CD14-positive monocyte (primary cell): ENCODE results near the gene TNIP1. TPM values are rescaled to one million over a fixed set of nuclear protein-coding genes. Genes with fewer than 3 reads are reported as not detected.

Experiments used
- DNase-seq, 3 donors: peaks; one replicate each; pipeline ENCODE4 v3.0.0-alpha.2; 2011 to 2022
- H2AFZ ChIP-seq: 2 replicates; pipeline ENCODE4 v1.6.0; 2012; ENCODE audit warnings: mild to moderate bottlenecking, low read depth, low read length, inconsistent platforms; ENCODE audit not compliant: insufficient read depth, poor library complexity, severe bottlenecking
- H3K27ac ChIP-seq, 2 donors: 1 replicate in 1 of 2; 2 replicates in 1 of 2; pipeline ENCODE4 v1.5.1; 2012 to 2013; ENCODE audit warnings: low read length in 2 of 2, control low read depth in 1 of 2, inconsistent platforms in 1 of 2, low read depth in 1 of 2, mild to moderate bottlenecking in 1 of 2
- H3K27me3 ChIP-seq, 2 donors: one replicate each; pipeline versions ENCODE4 v1.6.0 to v1.6.1; 2011 to 2013; ENCODE audit warnings: low read length in 2 of 2; ENCODE audit not compliant: control insufficient read depth in 2 of 2, insufficient read depth in 2 of 2
- H3K36me3 ChIP-seq, 2 donors: replicated peaks in 1 of 2; 1 replicate in 1 of 2; 2 replicates in 1 of 2; pipeline versions ENCODE4 v1.5.1 to v1.6.1; 2012 to 2013; ENCODE audit warnings: low read length in 2 of 2, control low read depth in 1 of 2, inconsistent platforms in 1 of 2, mild to moderate bottlenecking in 1 of 2; ENCODE audit not compliant: insufficient read depth in 2 of 2, control insufficient read depth in 1 of 2
- H3K4me1 ChIP-seq, 2 donors: 1 replicate in 1 of 2; 2 replicates in 1 of 2; pipeline versions ENCODE4 v1.5.1 to v1.6.1; 2012 to 2013; ENCODE audit warnings: low read length in 2 of 2, control low read depth in 1 of 2, inconsistent platforms in 1 of 2, mild to moderate bottlenecking in 1 of 2, moderate library complexity in 1 of 2; ENCODE audit not compliant: insufficient read depth in 2 of 2, control insufficient read depth in 1 of 2
- H3K4me2 ChIP-seq: replicated peaks from 2 replicates; pipeline ENCODE3; 2012; ENCODE audit warnings: low read length, moderate library complexity, mild to moderate bottlenecking; ENCODE audit not compliant: poor library complexity, severe bottlenecking; ENCODE audit errors: extremely low read depth
- H3K4me3 ChIP-seq, 3 experiments: fragments of 200-600 bp in 1 of 3; sonication (generic) in 1 of 3; replicated peaks in 1 of 3; 1 replicate in 2 of 3; 2 replicates in 1 of 3; pipeline ENCODE4 v1.5.1; 2011 to 2013; ENCODE audit warnings: low read length in 3 of 3, mild to moderate bottlenecking in 3 of 3, control low read depth in 2 of 3, low read depth in 2 of 3, inconsistent platforms in 1 of 3, moderate library complexity in 1 of 3
- H3K79me2 ChIP-seq: 2 replicates; pipeline ENCODE4 v1.6.0; 2012; ENCODE audit warnings: mild to moderate bottlenecking, control low read depth, inconsistent platforms, low read length, moderate library complexity; ENCODE audit not compliant: insufficient read depth
- H3K9ac ChIP-seq: 2 replicates; pipeline ENCODE4 v1.6.0; 2017; ENCODE audit warnings: low read length, mild to moderate bottlenecking; ENCODE audit not compliant: insufficient read depth, poor library complexity, severe bottlenecking
- H3K9me3 ChIP-seq, 2 donors: replicated peaks in 1 of 2; 1 replicate in 1 of 2; 2 replicates in 1 of 2; pipeline versions ENCODE4 v1.5.1 to v1.6.1; 2012 to 2013; ENCODE audit warnings: low read length in 2 of 2, control low read depth in 1 of 2; ENCODE audit not compliant: control insufficient read depth in 1 of 2, insufficient read depth in 1 of 2
- H4K20me1 ChIP-seq: 2 replicates; pipeline ENCODE4 v1.6.0; 2012; ENCODE audit warnings: mild to moderate bottlenecking, low read length, control low read depth, moderate library complexity; ENCODE audit not compliant: insufficient read depth
- H3K27ac Mint-ChIP-seq, 7 donors: one replicate each; pipeline ENCODE4 v1.8.0; 2020; ENCODE audit warnings: mild to moderate bottlenecking in 7 of 7, mixed read lengths in 7 of 7, moderate library complexity in 6 of 7, inconsistent platforms in 2 of 7
- H3K27me3 Mint-ChIP-seq, 3 donors: one replicate each; pipeline ENCODE4 v1.8.0; 2021 to 2022; ENCODE audit warnings: low read depth in 3 of 3, mild to moderate bottlenecking in 3 of 3, mixed read lengths in 3 of 3, moderate library complexity in 3 of 3, inconsistent platforms in 1 of 3
- H3K36me3 Mint-ChIP-seq, 2 donors: one replicate each; pipeline ENCODE4 v1.8.0; 2020; ENCODE audit warnings: mixed read lengths in 2 of 2, inconsistent platforms in 1 of 2, mild to moderate bottlenecking in 1 of 2
- H3K4me1 Mint-ChIP-seq: one replicate; pipeline ENCODE4 v1.8.0; 2020; ENCODE audit warnings: mild to moderate bottlenecking, mixed read lengths
- H3K4me3 Mint-ChIP-seq, 2 donors: one replicate each; pipeline ENCODE4 v1.8.0; 2020; ENCODE audit warnings: mild to moderate bottlenecking in 2 of 2, mixed read lengths in 2 of 2, moderate library complexity in 1 of 2
- H3K9me3 Mint-ChIP-seq, 7 donors: one replicate each; pipeline ENCODE4 v1.8.0; 2020 to 2022; ENCODE audit warnings: mixed read lengths in 7 of 7, mild to moderate bottlenecking in 6 of 7, moderate library complexity in 6 of 7, inconsistent platforms in 2 of 7
- CTCF ChIP-seq: fragments of 200-600 bp; IDR thresholded peaks from one replicate; pipeline ENCODE4 v1.8.0; 2022; ENCODE audit warnings: antibody characterized with exemption, mild to moderate bottlenecking
- WGBS: methylation state at CpG from one replicate; pipeline ENCODE4 v1.1.5; 2013; ENCODE audit warnings: missing lambda C conversion rate; ENCODE audit not compliant: insufficient coverage; 5-methylcytosine and 5-hydroxymethylcytosine counted together
- intact Hi-C, 2 donors: fragments of 100-400 bp; cut with micrococcal nuclease; formaldehyde crosslinking; loops; one replicate each; pipeline versions ENCODE4 v1.15.0 to v1.15.1; 2023
- polyA plus RNA-seq, 3 donors: library from polyadenylated mRNA; depleted of rRNA in 1 of 3; unstranded in 2 of 3; stranded (reverse) in 1 of 3; fragments of 300-500 nt in 2 of 3; fragments of >200 nt in 1 of 3; fragmentation: Illumina TruSeq in 2 of 3; gene quantifications; 1 replicate in 2 of 3; 2 replicates in 1 of 3; pipeline ENCODE4 v1.2.3, GENCODE V29; 2012 to 2021

TNIP1 gene
- polyA plus RNA-seq, 3 donors, result 30.8 to 108 (median 46.4) TPM

GRCh38 chr5:151028717-151029116, 52.1 kb downstream of the TNIP1 start:
- H3K79me2 ChIP-seq, result no peaks in the 10 kb centered on the region
- Mint-ChIP-seq H3K27me3 (peaks cover 0 to 5% (median 1%) of the 10 kb centered on the region in 3 donors), H3K36me3 (peaks cover 75 to 84% of the 10 kb centered on the region in 2 donors), H3K4me3 (no peak overlapping the region), H3K4me1 (peaks cover 25% of the 10 kb centered on the region), H3K27ac (peak overlapping the region in 1 of 7 donors; percentile 57), H3K9me3 (peaks cover 0 to 1% (median 0%) of the 10 kb centered on the region in 7 donors)
- H3K36me3 ChIP-seq, result peaks cover 67 to 86% of the 10 kb centered on the region in 2 donors
- H3K4me1 ChIP-seq, result peaks cover 17% of the 10 kb centered on the region in 2 donors
- intact Hi-C loops, result no loop called here
- H3K4me2 ChIP-seq, result no peak overlapping the region
- no peak overlapping the region for H3K27ac ChIP-seq
- no peak for DNase-seq
- H2AFZ ChIP-seq, result no peak overlapping the region
- H3K9ac ChIP-seq, result no peak overlapping the region
- 92% methylated on average over 4 of the region's 8 CpGs for WGBS
- no peak for TF ChIP-seq CTCF
- H3K27me3 ChIP-seq, result no peaks in the 10 kb centered on the region
- H4K20me1 ChIP-seq, result peaks cover 61% of the 10 kb centered on the region
- no peaks in the 10 kb centered on the region for H3K9me3 ChIP-seq
- H3K4me3 ChIP-seq, result no peak overlapping the region

- Mint-ChIP-seq H3K4me3 (no peak overlapping the region), H3K4me1 (peaks cover 32% of the 10 kb centered on the region), H3K27ac (peak overlapping the region in 2 of 7 donors; percentile 20 to 57), H3K9me3 (peaks cover 0 to 1% (median 0%) of the 10 kb centered on the region in 7 donors), H3K27me3 (peaks cover 0 to 5% (median 1%) of the 10 kb centered on the region in 3 donors), H3K36me3 (peaks cover 68 to 77% of the 10 kb centered on the region in 2 donors)
- H4K20me1 ChIP-seq, result peaks cover 68% of the 10 kb centered on the region
- no peak for DNase-seq
- no peaks in the 10 kb centered on the region for H3K79me2 ChIP-seq
- 94% methylated on average over 2 of the region's 11 CpGs for WGBS
- peaks cover 24% of the 10 kb centered on the region in 2 donors for H3K4me1 ChIP-seq
- H3K9me3 ChIP-seq, result no peaks in the 10 kb centered on the region
- H3K36me3 ChIP-seq, result peaks cover 60 to 79% of the 10 kb centered on the region in 2 donors
- no peak for TF ChIP-seq CTCF
- no peak overlapping the region for H3K4me3 ChIP-seq
- H3K27me3 ChIP-seq, result no peaks in the 10 kb centered on the region
- H2AFZ ChIP-seq, result no peak overlapping the region
- no peak overlapping the region for H3K4me2 ChIP-seq
- no peak overlapping the region for H3K27ac ChIP-seq
- intact Hi-C loops, result no loop called here
- no peak overlapping the region for H3K9ac ChIP-seq
These were observed 52.8 kb downstream of the TNIP1 start for GRCh38 chr5:151027961-151028479.
